HFF-Myc (cell line): ENCODE measurements around the gene HOXD1.

Experiments
- DNase-seq: peaks from one replicate; pipeline ENCODE4 v3.0.0-alpha.2; 2011; ENCODE audit warnings: low read depth; ENCODE audit errors: extremely low read depth
- H3K4me3 ChIP-seq: replicated peaks from 2 replicates; pipeline ENCODE4 v1.5.1; 2011; ENCODE audit warnings: low read depth, mild to moderate bottlenecking, control low read depth, low read length
- CTCF ChIP-seq: IDR thresholded peaks from 2 replicates; pipeline ENCODE4 v1.5.1; 2012; ENCODE audit warnings: mild to moderate bottlenecking, low read depth, low read length, control low read depth; ENCODE audit errors: missing control alignments

HOXD1 gene

DNA sequence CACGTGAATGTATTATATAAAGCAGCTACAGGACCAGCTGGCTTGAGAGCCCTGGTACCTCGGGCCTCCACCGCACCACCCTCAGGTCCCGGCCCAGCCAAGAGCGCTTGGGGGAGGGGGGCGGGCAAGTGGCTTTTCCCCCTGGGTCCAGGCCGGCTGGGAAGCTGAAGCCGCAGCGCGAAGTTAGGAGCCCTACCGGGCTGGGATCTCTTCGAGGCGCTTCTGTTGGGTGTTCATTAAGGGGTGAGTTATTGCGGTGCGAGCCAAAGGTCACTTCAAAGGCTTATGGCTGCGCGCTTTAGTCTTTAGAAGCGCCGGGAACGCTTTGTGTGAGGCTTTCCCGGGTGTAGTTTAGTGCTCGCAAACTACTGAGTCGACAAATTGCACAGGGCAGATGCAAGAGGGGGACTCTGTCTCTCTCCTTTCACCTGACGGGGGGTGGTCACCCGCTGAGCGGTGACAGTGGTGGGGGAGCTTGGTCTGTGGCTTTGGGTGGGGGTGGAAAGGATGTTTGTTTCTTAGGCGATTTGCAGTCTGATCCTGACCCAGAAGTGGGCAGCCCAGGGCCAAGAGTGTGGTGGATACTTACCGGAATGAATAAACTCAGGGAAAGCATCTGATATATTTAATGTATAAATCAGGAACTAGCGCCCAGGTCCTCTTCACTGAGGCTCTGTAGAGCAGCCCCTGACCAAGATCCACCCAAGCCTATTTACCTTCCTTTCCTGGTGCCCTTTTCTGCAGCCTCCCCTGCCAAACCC is 25.4 kb upstream of the HOXD1 start:
- TF ChIP-seq CTCF: no peak
- DNase-seq: no peak

GRCh38 chr2:176163672-176164056 is 24.8 kb upstream of the HOXD1 start:
- DNase-seq: no peak
- no peak overlapping the region for H3K4me3 ChIP-seq
- no peak for TF ChIP-seq CTCF

More for the DNA sequence above, 25.4 kb upstream of the HOXD1 start:
- no peak overlapping the region for H3K4me3 ChIP-seq

DNA sequence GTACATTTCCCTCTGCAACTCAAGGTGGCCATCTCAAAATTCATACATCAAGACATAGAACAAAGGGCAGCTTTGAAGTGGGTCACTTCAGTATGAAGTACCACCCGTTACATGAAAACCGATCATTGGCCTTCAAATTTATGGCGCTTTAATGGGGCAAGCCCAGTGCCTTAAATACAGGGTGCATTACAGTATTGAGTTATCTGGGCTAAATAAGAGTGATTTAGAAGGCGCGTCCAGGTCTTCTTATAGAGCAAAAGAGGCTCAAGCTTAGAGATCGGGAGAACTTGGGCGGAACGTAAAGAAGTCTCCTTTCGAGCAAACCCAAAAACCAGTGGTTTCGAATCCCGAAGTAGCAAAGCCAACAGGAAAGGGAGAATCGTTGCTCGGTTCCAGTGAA is 24.3 kb upstream of the HOXD1 start:
- no peak for DNase-seq
- TF ChIP-seq CTCF: no peak

DNA sequence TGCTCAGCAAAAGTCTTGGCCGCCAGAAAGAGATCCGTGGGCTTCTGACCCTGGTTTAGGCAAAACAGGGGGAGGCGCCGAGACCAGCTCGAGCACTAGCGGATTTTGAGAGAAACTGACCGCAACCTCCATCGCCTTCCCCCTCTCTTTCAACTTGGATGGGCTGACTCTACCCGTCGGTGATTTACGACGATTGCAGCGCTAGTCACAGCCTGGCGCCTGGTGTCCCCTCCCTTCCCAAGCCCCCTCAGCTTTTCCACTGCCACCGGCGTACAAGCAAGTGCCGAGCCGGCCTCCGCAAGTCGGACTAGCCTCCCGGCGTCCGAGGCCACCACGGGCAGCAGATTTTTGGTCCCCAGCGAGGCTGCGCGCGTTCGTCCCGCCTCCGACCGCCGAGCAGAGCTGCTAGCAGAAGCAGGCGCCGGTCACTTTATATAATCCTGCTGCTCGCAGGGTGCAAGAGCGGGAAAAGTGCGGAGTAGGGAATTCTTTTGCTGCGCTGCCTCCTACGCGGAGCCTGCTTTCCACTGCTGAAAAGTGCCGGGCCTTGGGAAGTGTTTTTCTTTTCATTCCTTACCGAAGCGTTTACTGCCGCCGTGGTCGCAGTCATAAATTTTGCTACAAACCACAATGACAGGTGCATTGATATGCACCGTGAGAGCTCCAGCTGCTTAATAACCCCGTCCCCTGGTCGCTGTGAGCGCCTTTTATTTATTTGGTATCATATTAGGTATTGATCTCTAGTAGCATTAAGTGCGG is 23.7 kb upstream of the HOXD1 start:
- no peak for DNase-seq
- H3K4me3 ChIP-seq: no peak overlapping the region
- no peak for TF ChIP-seq CTCF

More for the DNA sequence above, 24.3 kb upstream of the HOXD1 start:
- no peak overlapping the region for H3K4me3 ChIP-seq

- H3K4me3 ChIP-seq: no peak overlapping the region
Measured at GRCh38 chr2:176165370-176166050, 23.0 kb upstream of the HOXD1 start.

DNA sequence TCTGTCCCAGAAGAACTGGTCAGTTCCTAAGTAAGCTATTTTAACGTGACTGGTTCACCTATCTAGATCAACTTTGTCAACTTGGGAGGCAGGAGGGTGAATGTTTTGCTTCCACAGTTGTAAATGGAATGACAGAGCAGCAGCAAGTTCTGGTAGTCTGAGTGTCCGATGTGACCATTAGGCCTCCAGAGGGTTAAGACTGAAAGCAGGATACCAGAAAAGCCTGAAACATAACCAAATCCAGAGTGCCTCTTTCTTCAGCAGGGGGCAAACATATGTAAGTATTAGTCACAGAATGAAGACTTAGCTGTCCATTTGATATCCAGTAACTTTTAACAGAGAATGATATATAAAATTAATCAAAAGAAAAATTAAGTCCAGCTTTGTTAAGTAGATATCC is 22.2 kb upstream of the HOXD1 start:
- no peak for TF ChIP-seq CTCF
- H3K4me3 ChIP-seq: no peak overlapping the region
- DNase-seq: no peak

More at GRCh38 chr2:176165370-176166050, 23.0 kb upstream of the HOXD1 start:
- no peak for TF ChIP-seq CTCF
- DNase-seq: no peak
